Measurements from ENCODE around the gene MFN2. TPM values are rescaled to one million over a fixed set of nuclear protein-coding genes. Genes with fewer than 3 reads are reported as not detected.

MFN2 gene
- total and polyA plus RNA-seq, 4 donors, result 17.2 to 87.8 (median 43.2) TPM

- WGBS, result 83% methylated on average over 14 of the region's 14 CpGs
- no peak overlapping the region for H3K4me3 ChIP-seq (ENCODE audit: low read depth in 1 of 3, low read length in 3 of 3)
- no peaks in the 10 kb centered on the region for H3K27me3 ChIP-seq (ENCODE audit: control insufficient read depth in 4 of 4, insufficient read depth in 4 of 4, low read length in 3 of 4)
- H3K4me1 ChIP-seq (ENCODE audit: control insufficient read depth in 4 of 4, insufficient read depth in 4 of 4, low read length in 3 of 4), result no peaks in the 10 kb centered on the region
- H3K9ac ChIP-seq (ENCODE audit: low read depth in 1 of 2, low read length in 2 of 2), result no peak overlapping the region
- no peaks in the 10 kb centered on the region for H3K9me3 ChIP-seq (ENCODE audit: control insufficient read depth in 4 of 4, low read length in 3 of 4)
- DNase-seq (ENCODE audit: low spot score), result no peak
- TF ChIP-seq HNF4A (conservative IDR thresholded peaks at IDR 0.05), result no peak
- TF ChIP-seq CTCF (IDR thresholded peaks at IDR 0.05; ENCODE audit: low read depth, low read length, missing input control), result peak; percentile 12
- no peaks in the 10 kb centered on the region for H3K36me3 ChIP-seq (ENCODE audit: control insufficient read depth in 4 of 4, insufficient read depth in 3 of 4, low read depth in 1 of 4, low read length in 3 of 4)
- H3K27ac ChIP-seq (ENCODE audit: low read depth in 1 of 2, low read length in 2 of 2), result no peak overlapping the region
Measured at GRCh38 chr1:12052997-12053686, 72.9 kb downstream of the MFN2 start.

DNA sequence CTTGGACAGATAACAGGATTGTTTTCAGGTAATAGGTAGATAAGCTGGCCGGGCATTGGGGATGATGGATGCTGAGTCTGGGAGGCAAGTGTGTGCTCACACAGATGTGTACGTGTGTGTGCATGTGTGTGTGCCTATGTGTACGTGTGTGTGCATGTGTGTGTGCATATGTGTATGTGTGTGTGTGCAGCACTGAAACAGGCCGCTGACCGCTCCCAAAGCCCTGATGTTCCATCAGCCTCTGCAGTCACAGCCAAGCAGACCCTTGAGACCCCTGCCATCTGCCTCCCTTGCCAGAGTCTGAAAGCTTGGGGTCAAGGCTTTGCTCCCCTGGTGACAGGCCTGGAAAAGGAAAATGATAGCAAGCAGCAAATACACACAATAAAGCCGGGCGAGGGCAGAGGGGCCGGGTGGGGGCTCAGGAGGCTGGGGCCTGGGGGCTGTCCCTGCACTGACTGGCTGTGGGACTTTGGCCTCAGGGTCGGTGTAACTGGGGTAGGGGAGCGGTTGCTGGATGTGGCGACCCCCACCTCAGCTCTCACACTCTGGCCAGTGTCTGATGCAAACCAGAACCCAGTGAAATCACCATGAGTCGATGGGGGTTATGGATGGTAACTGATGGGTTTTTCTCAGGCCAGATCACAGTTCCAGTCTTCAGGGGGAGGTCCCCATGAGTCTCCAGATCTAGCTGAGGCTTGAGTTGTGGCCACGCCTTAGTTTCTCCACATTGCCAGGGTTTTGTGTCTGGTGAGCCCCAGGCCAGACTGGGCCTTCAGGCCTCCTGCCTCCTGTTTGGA, 73.7 kb downstream of the MFN2 start:
- Histone ChIP-seq H3K4me1 (ENCODE audit: control insufficient read depth in 4 of 4, insufficient read depth in 4 of 4, low read length in 3 of 4) (no peaks in the 10 kb centered on the region), H3K9me3 (ENCODE audit: control insufficient read depth in 4 of 4, low read length in 3 of 4) (no peaks in the 10 kb centered on the region), H3K4me3 (ENCODE audit: low read depth in 1 of 3, low read length in 3 of 3) (no peak overlapping the region), H3K27ac (ENCODE audit: low read depth in 1 of 2, low read length in 2 of 2) (no peak overlapping the region), H3K36me3 (ENCODE audit: control insufficient read depth in 4 of 4, insufficient read depth in 3 of 4, low read depth in 1 of 4, low read length in 3 of 4) (no peaks in the 10 kb centered on the region), H3K9ac (ENCODE audit: low read depth in 1 of 2, low read length in 2 of 2) (no peak overlapping the region), H3K27me3 (ENCODE audit: control insufficient read depth in 4 of 4, insufficient read depth in 4 of 4, low read length in 3 of 4) (no peaks in the 10 kb centered on the region)
- WGBS, result 76% methylated on average over 13 of the region's 13 CpGs
- TF ChIP-seq RAD21 (IDR thresholded peaks at IDR 0.05), result no peak
- no peak for TF ChIP-seq HNF4G (IDR thresholded peaks at IDR 0.05)
- TF ChIP-seq YY1 (IDR thresholded peaks at IDR 0.05), result no peak
- TF ChIP-seq FOXA1 (IDR thresholded peaks at IDR 0.05), result no peak
- no peak for TF ChIP-seq ZBTB33 (IDR thresholded peaks at IDR 0.05)
- TF ChIP-seq CTCF (IDR thresholded peaks at IDR 0.05; ENCODE audit: low read depth, low read length, missing input control), result no peak
- TF ChIP-seq REST (IDR thresholded peaks at IDR 0.05), result no peak
- DNase-seq (ENCODE audit: low spot score), result no peak

All from liver (tissue), 9 donors.